ENCODE data around the gene UNC45B. TPM values are rescaled to one million over a fixed set of nuclear protein-coding genes. Genes with fewer than 3 reads are reported as not detected.

UNC45B gene
- polyA plus RNA-seq, 1 donor (not counting 4 experiments of a cell fraction or from before 2014, with no cell fraction given), result 0.03 TPM

DNA sequence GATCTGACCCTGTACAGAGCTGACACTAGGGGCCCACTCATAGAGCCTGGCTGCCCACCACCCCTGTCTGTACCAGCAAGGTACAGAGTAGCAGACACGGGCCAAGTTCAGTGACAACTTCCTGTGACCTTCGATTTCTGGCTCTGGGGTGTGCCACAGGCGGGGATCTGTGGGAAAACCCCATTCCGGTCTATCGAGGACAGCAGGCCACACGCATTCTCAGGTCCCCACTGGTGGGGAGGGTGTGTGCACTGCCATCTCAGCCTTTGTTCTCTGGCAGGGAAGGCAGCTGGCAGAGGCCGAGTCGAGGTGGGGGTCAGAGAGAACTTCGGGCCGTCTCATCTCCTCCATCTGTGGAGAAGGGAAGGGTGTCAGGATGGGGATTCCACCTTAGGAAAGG is 15.5 kb upstream of the UNC45B start:
- dilution Hi-C loops (cut with MboI; ENCODE audit: extremely low pct_ligation_motif_present, low sequenced_read_pairs), result no loop called here
- Histone ChIP-seq H3K4me3 (ENCODE audit: control insufficient read depth in 2 of 3, extremely low read depth in 1 of 3, insufficient read depth in 2 of 3, low read depth in 1 of 3, low read length in 3 of 3) (no peak overlapping the region), H3K27ac (ENCODE audit: control insufficient read depth, insufficient read depth, low read length) (no peak overlapping the region), H3K79me2 (ENCODE audit: control insufficient read depth, insufficient read depth, low read length) (no peaks in the 10 kb centered on the region), H3K9me1 (ENCODE audit: control insufficient read depth, extremely low read depth, insufficient read depth, low read length) (peaks cover 2% of the 10 kb centered on the region), H3K4me1 (ENCODE audit: control insufficient read depth, extremely low read depth, insufficient read depth, low read length) (no peaks in the 10 kb centered on the region), H3K9me3 (ENCODE audit: control insufficient read depth, low read depth, low read length) (no peaks in the 10 kb centered on the region), H3K36me3 (ENCODE audit: control insufficient read depth in 2 of 2, extremely low read depth in 1 of 2, insufficient read depth in 2 of 2, low read length in 2 of 2) (peaks cover 21 to 50% of the 10 kb centered on the region in 2 experiments), H2AFZ (ENCODE audit: control insufficient read depth, low read length) (no peak overlapping the region), H3K27me3 (ENCODE audit: control insufficient read depth, extremely low read depth, insufficient read depth, low read length) (no peaks in the 10 kb centered on the region), H3K4me2 (ENCODE audit: control insufficient read depth, extremely low read depth, insufficient read depth, low read depth, low read length) (no peak overlapping the region), H4K20me1 (ENCODE audit: control insufficient read depth, extremely low read depth, insufficient read depth, low read length) (no peaks in the 10 kb centered on the region), H3K9ac (ENCODE audit: control insufficient read depth, extremely low read depth, insufficient read depth, low read length) (no peak overlapping the region)
- no peak for TF ChIP-seq EZH2 (IDR thresholded peaks at IDR 0.05; ENCODE audit: low read length)
- TF ChIP-seq, protein P1, sequence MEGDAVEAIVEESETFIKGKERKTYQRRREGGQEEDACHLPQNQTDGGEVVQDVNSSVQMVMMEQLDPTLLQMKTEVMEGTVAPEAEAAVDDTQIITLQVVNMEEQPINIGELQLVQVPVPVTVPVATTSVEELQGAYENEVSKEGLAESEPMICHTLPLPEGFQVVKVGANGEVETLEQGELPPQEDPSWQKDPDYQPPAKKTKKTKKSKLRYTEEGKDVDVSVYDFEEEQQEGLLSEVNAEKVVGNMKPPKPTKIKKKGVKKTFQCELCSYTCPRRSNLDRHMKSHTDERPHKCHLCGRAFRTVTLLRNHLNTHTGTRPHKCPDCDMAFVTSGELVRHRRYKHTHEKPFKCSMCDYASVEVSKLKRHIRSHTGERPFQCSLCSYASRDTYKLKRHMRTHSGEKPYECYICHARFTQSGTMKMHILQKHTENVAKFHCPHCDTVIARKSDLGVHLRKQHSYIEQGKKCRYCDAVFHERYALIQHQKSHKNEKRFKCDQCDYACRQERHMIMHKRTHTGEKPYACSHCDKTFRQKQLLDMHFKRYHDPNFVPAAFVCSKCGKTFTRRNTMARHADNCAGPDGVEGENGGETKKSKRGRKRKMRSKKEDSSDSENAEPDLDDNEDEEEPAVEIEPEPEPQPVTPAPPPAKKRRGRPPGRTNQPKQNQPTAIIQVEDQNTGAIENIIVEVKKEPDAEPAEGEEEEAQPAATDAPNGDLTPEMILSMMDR (optimal IDR thresholded peaks at IDR 0.05 in 1 of 3, IDR thresholded peaks at IDR 0.05 in 1 of 3, conservative IDR thresholded peaks at IDR 0.05 in 1 of 3; ENCODE audit: extremely low read depth in 1 of 3, insufficient read depth in 2 of 3, low read length in 3 of 3), result no peak
- no peak for DNase-seq (ENCODE audit: low read depth, low spot score)
- no peak for FAIRE-seq

DNA sequence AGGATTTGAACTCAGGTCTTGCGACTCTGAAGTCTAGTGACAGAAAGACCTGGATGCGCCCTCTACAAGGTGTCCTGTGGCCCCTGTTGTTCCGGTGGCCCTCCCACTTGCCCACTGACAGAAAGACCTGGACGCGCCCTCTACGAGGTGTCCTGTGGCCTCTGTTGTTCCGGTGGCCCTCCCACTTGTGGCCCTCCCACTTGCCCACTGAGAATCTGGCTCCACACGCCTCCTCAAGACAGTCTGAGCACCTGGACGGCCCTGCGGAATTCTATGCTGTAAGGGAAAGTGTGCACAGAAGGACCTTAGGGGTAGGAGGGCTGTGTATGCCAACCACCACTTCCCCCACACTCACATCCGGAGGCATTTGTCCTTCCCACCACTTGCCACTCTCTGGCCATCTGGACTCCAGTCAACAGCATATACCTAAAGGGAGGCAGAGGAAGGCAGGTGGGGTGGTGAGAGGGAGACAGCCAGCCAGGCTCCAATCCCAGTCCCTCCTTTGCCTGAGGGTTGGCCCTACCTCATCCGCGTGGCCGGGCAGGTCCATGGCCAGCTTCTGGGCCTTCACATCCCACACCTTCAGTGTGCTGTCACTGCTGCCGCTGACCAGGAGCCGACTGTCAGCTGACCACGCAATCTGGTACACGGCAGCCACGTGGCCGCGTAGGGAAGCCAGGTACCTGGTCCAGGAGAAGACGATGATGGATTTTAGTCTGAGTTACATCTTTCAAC is 14.6 kb upstream of the UNC45B start:
- TF ChIP-seq, protein P1 (optimal IDR thresholded peaks at IDR 0.05 in 1 of 3, IDR thresholded peaks at IDR 0.05 in 1 of 3, conservative IDR thresholded peaks at IDR 0.05 in 1 of 3; ENCODE audit: extremely low read depth in 1 of 3, insufficient read depth in 2 of 3, low read length in 3 of 3), result no peak
- no peak for TF ChIP-seq EZH2 (IDR thresholded peaks at IDR 0.05; ENCODE audit: low read length)
- Histone ChIP-seq H3K36me3 (ENCODE audit: control insufficient read depth in 2 of 2, extremely low read depth in 1 of 2, insufficient read depth in 2 of 2, low read length in 2 of 2) (peaks cover 29 to 57% of the 10 kb centered on the region in 2 experiments), H3K9me1 (ENCODE audit: control insufficient read depth, extremely low read depth, insufficient read depth, low read length) (peaks cover 2% of the 10 kb centered on the region), H3K4me1 (ENCODE audit: control insufficient read depth, extremely low read depth, insufficient read depth, low read length) (no peaks in the 10 kb centered on the region), H4K20me1 (ENCODE audit: control insufficient read depth, extremely low read depth, insufficient read depth, low read length) (no peaks in the 10 kb centered on the region), H3K79me2 (ENCODE audit: control insufficient read depth, insufficient read depth, low read length) (peaks cover 3% of the 10 kb centered on the region), H3K4me3 (ENCODE audit: control insufficient read depth in 2 of 3, extremely low read depth in 1 of 3, insufficient read depth in 2 of 3, low read depth in 1 of 3, low read length in 3 of 3) (no peak overlapping the region), H3K9me3 (ENCODE audit: control insufficient read depth, low read depth, low read length) (no peaks in the 10 kb centered on the region), H2AFZ (ENCODE audit: control insufficient read depth, low read length) (no peak overlapping the region), H3K4me2 (ENCODE audit: control insufficient read depth, extremely low read depth, insufficient read depth, low read depth, low read length) (no peak overlapping the region), H3K27me3 (ENCODE audit: control insufficient read depth, extremely low read depth, insufficient read depth, low read length) (no peaks in the 10 kb centered on the region), H3K27ac (ENCODE audit: control insufficient read depth, insufficient read depth, low read length) (no peak overlapping the region), H3K9ac (ENCODE audit: control insufficient read depth, extremely low read depth, insufficient read depth, low read length) (no peak overlapping the region)
- FAIRE-seq (no peak), DNase-seq (ENCODE audit: low read depth, low spot score) (no peak)
- dilution Hi-C loops (cut with MboI; ENCODE audit: extremely low pct_ligation_motif_present, low sequenced_read_pairs), result no loop called here
